ENCODE data around the gene ABCA7. TPM values are rescaled to one million over a fixed set of nuclear protein-coding genes. Genes with fewer than 3 reads are reported as not detected.

ABCA7 gene
- total and polyA plus RNA-seq, 2 of the 8 experiments (the other 6 are each of a cell fraction or from before 2014, with no cell fraction given), result 10.4 to 25.6 TPM

- TF ChIP-seq CBX5 (IDR thresholded peaks at IDR 0.05; ENCODE audit: low read depth, low read length) (no peak), PHF8 (conservative IDR thresholded peaks at IDR 0.05; ENCODE audit: low read depth, low read length) (no peak), SRF (IDR thresholded peaks at IDR 0.05; ENCODE audit: low read depth, low read length) (no peak)
Observed at GRCh38 chr19:1050989-1051788, 11.3 kb downstream of the ABCA7 start (continued).
